Pancreas (tissue), 10 donors: ENCODE data around the gene CD80. TPM values are rescaled to one million over a fixed set of nuclear protein-coding genes. Genes with fewer than 3 reads are reported as not detected.
"Not testable (repeated sequence)": the region's sequence is repeated elsewhere in the genome, so short reads cannot be mapped to it uniquely, and the experiment has no call there.

Source experiments
- ATAC-seq, 4 donors: fragments of 200-7000 bp; cut with Tn5 transposase; one replicate each; pipeline versions ENCODE4 v1.8.0 to v1.9.1; 2020; ENCODE audit warnings: mild to moderate bottlenecking in 4 of 4, moderate library complexity in 4 of 4
- DNase-seq, 6 donors: peaks; one replicate each; pipeline ENCODE4 v3.0.0-alpha.2; 2020
- FAIRE-seq: peaks from 2 replicates; lab custom pipeline; 2012; peaks lifted over from hg19 to GRCh38; lab: Jason Lieb, UNC
- H3K27ac ChIP-seq, 4 donors: fragments of 200-600 bp; sonication (generic); 1 replicate in 3 of 4; 2 replicates in 1 of 4; pipeline versions ENCODE4 v1.5.0 to v1.8.0; 2020
- H3K27me3 ChIP-seq, 4 donors: fragments of 200-600 bp; one replicate each; pipeline ENCODE4 v1.8.0; 2021
- H3K36me3 ChIP-seq, 3 donors: fragments of 200-600 bp; sonication (generic) in 1 of 3; one replicate each; pipeline versions ENCODE4 v1.5.0 to v1.8.0; 2020 to 2021
- H3K4me1 ChIP-seq, 3 donors: fragments of 200-600 bp; one replicate each; pipeline ENCODE4 v1.8.0; 2021
- H3K4me3 ChIP-seq, 4 donors: fragments of 200-600 bp; sonication (generic) in 2 of 4; one replicate each; pipeline versions ENCODE4 v1.5.0 to v1.8.0; 2020 to 2021
- H3K9me3 ChIP-seq, 4 donors: fragments of 200-600 bp; one replicate each; pipeline ENCODE4 v1.8.0; 2021
- WGBS, 2 donors: extraction: QIAGEN DNeasy Blood & Tissue Kit; methylation state at CpG; one replicate each; pipeline ENCODE4 v1.1.7; 2013; 5-methylcytosine and 5-hydroxymethylcytosine counted together
- intact Hi-C, 3 donors: fragments of 100-400 bp; cut with DNase I; formaldehyde crosslinking; loops; one replicate each; pipeline versions ENCODE4 v1.11.1 to v1.14.2; 2022
- polyA plus RNA-seq, 2 donors: library from polyadenylated mRNA; stranded (reverse); fragments of 200-250 nt; gene quantifications; one replicate each; pipeline ENCODE4 v1.2.3, GENCODE V29; 2013
- total RNA-seq, 6 donors: library from RNA; stranded (reverse); fragmentation: NEBNext Ultra II Directional in 4 of 6; extraction: Animal tissue kit (Norgen Biotek cat#: 25700) in 4 of 6; gene quantifications; one replicate each; pipeline versions ENCODE4 v1.2.1 to v1.2.4, GENCODE V29; 2021 to 2023
- TF ChIP-seq, protein P1 (sequence below), 4 donors: fragments of 200-600 bp; sonication (generic) in 3 of 4; IDR thresholded peaks; one replicate each; pipeline versions ENCODE4 v1.5.0 to v1.8.0; 2021; ENCODE audit warnings: antibody characterized with exemption in 4 of 4
- donor health status: healthy with polysubstance abuse.
- donor health status: DM: no; HTN: no; CAD: no; lungs with moderate emphysema.
- donor health status: DM: no; HTN: no; CAD: no.
- donor health status: control.
- donor health status: control.
- donor health status: Bipolar disorder and iron deficiency.
- donor health status: DM: yes; HTN: yes; CAD: no.
- donor health status: DM: no; HTN: no; CAD: no.
- donor health status: DM: no; HTN: no; CAD: no.
- donor health status: DM: yes; HTN: yes; CAD: no.

Gene CD80
- total and polyA plus RNA-seq, 8 donors: 0.14 to 0.66 (median 0.32) TPM; not detected in 1

DNA sequence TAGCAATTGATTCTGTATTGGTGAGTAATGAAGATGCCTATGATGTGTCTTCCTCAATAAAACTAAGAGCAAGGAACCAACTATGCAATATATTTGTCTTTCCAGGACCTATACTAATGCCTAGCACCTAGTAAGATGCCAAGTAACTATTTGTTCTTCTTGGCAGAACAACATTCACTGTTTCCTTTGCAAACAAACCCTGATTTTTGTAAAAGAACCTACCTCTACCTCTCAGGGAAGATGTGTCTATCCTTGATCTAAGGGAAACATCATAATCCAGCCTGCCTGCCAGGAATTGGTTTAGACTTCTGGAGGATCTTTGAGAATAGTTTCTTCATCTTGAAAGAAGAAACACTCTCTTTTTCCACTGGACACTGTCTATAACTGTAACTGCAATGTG lies 16.1 kb upstream of the CD80 start:
- FAIRE-seq: no peak
- intact Hi-C loops: no loop called here

DNA sequence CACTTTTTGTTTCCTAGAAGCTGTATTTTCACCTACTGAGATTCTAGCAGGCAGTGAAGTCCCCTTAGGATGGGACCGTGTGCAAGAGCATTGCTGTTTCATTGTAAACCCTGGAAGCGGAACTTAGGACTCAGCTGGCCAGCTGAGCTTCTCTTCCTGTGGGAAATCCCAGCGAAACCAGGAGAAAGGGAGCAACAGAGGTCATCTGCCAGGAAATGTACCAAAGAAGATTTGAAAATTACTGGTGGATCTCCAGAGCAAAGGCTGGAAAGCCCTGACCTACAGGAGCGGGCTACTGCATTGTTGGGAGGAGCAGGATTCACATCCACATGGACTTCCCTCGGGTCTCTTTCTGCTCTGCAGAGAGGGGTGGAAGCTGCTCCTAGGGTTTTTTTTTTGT lies 12.3 kb upstream of the CD80 start:
- TF ChIP-seq, protein P1, sequence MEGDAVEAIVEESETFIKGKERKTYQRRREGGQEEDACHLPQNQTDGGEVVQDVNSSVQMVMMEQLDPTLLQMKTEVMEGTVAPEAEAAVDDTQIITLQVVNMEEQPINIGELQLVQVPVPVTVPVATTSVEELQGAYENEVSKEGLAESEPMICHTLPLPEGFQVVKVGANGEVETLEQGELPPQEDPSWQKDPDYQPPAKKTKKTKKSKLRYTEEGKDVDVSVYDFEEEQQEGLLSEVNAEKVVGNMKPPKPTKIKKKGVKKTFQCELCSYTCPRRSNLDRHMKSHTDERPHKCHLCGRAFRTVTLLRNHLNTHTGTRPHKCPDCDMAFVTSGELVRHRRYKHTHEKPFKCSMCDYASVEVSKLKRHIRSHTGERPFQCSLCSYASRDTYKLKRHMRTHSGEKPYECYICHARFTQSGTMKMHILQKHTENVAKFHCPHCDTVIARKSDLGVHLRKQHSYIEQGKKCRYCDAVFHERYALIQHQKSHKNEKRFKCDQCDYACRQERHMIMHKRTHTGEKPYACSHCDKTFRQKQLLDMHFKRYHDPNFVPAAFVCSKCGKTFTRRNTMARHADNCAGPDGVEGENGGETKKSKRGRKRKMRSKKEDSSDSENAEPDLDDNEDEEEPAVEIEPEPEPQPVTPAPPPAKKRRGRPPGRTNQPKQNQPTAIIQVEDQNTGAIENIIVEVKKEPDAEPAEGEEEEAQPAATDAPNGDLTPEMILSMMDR (IDR thresholded peaks at IDR 0.05): no peak
- Histone ChIP-seq H3K27ac (no peak overlapping the region), H3K4me1 (no peaks in the 10 kb centered on the region), H3K36me3 (no peaks in the 10 kb centered on the region), H3K4me3 (no peak overlapping the region), H3K9me3 (no peaks in the 10 kb centered on the region), H3K27me3 (no peaks in the 10 kb centered on the region)
- intact Hi-C loops: no loop called here
- FAIRE-seq (no peak), ATAC-seq (no peak), DNase-seq (no peak)
- 83 to 91% methylated on average over 5 of the region's 5 CpGs for WGBS, 2 donors

More for the DNA sequence above, 16.1 kb upstream of the CD80 start:
- Histone ChIP-seq H3K9me3 (no peaks in the 10 kb centered on the region), H3K4me3 (no peak overlapping the region), H3K27ac (no peak overlapping the region), H3K36me3 (no peaks in the 10 kb centered on the region), H3K4me1 (peaks cover 0 to 6% (median 0%) of the 10 kb centered on the region in 3 donors), H3K27me3 (no peaks in the 10 kb centered on the region)
- DNase-seq (no peak), ATAC-seq (no peak)
- TF ChIP-seq, protein P1 (IDR thresholded peaks at IDR 0.05): no peak

DNA sequence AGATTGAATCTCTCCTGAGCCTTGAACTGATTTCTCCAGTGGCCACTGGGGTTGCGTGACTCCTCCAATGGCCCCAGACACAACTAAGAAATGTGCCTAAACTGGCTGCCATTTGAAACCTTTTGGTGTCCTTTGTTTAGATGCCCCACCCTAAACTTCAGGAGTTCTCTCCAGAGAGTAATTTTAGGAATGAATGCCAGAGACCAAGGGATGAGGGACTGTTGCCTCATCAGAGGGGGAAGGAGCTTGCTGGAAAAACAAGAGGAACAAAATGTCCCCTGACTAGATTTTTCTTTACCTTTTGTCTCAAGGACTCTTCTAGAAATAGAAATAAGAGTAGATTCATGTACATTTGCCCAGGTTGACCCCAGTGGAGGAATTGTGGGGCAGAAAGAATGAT lies 11.8 kb upstream of the CD80 start:
- no peak for DNase-seq
- Histone ChIP-seq H3K27me3 (no peaks in the 10 kb centered on the region), H3K36me3 (no peaks in the 10 kb centered on the region), H3K4me1 (no peaks in the 10 kb centered on the region), H3K27ac (no peak overlapping the region), H3K9me3 (no peaks in the 10 kb centered on the region), H3K4me3 (no peak overlapping the region)
- no peak for FAIRE-seq
- TF ChIP-seq, protein P1 (IDR thresholded peaks at IDR 0.05): no peak
- WGBS, 2 donors: 91 to 94% methylated on average over 1 of the region's 1 CpG
- intact Hi-C loops: no loop called here
- ATAC-seq: no peak

DNA sequence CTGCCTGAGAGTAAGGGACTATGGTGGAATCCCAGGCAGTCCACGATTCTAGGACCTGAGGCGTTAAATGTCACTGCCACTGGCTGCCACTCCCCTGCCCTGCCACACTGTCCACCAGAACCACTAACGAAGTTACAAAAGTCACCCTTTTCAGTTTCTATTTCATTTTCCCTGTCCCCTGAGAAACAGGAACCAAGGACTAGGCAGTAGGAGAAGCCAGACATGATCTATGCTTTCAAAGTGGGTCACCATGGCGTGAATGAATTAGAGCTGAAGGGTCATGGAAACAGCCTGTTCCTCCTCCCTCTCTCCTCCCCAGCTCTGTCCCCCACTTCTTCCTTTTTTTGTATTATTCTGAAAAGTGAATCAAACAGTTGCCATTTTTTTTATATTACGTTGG lies 10.8 kb upstream of the CD80 start:
- ATAC-seq (peak in 2 of 4 donors; percentile 59 to 79), FAIRE-seq (no peak), DNase-seq (no peak)
- 82 to 84% methylated on average over 5 of the region's 5 CpGs for WGBS, 2 donors
- Histone ChIP-seq H3K9me3 (no peaks in the 10 kb centered on the region), H3K27me3 (no peaks in the 10 kb centered on the region), H3K27ac (peak overlapping the region in 1 of 4 donors; percentile 39), H3K4me1 (no peaks in the 10 kb centered on the region), H3K4me3 (no peak overlapping the region), H3K36me3 (no peaks in the 10 kb centered on the region)
- TF ChIP-seq, protein P1 (IDR thresholded peaks at IDR 0.05): no peak
- intact Hi-C loops: no loop called here

DNA sequence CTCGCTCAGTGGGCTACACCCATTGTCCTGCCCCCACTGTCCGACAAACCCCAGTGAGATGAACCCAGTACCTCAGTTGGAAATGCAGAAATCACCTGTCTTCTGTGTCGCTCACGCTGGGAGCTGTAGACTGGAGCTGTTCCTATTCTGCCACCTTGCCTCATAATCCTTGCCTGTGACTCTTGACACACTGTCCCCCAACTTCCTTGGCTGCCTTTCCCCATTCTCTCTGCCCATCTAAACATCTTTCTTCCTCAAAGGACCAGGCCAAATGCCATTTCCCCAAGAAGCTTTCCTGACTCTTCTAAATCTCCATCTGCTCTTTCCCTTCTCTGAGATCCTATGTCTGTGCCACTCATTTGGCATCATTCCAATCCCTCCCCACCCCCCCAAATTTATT lies 9.7 kb upstream of the CD80 start:
- no peaks in the 10 kb centered on the region for H3K27me3 ChIP-seq
- DNase-seq: no peak
- intact Hi-C loops: no loop called here
- TF ChIP-seq, protein P1 (IDR thresholded peaks at IDR 0.05): no peak
- no peaks in the 10 kb centered on the region for H3K4me1 ChIP-seq
- no peak overlapping the region for H3K27ac ChIP-seq
- H3K9me3 ChIP-seq: no peaks in the 10 kb centered on the region
- no peak for ATAC-seq
- no peak overlapping the region for H3K4me3 ChIP-seq
- FAIRE-seq: no peak
- 82 to 89% methylated on average over 4 of the region's 4 CpGs for whole genome bisulfite sequencing, 2 donors
- H3K36me3 ChIP-seq: no peaks in the 10 kb centered on the region

DNA sequence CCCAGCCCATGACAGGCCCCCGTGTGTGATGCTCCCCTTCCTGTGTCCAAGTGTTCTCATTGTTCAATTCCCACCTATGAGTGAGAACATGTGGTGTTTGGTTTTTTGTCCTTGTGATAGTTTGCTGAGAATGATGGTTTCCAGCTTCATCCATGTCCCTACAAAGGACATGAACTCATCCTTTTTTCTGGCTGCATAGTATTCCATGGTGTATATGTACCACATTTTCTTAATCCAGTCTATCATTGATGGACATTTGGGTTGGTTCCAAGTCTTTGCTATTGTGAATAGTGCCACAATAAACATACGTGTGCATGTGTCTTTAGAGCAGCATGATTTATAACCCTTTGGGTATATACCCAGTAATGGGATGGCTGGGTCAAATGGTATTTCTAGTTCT lies 3.9 kb upstream of the CD80 start:
- intact Hi-C loops, H3K27ac ChIP-seq, FAIRE-seq, H3K4me1 ChIP-seq, DNase-seq, H3K36me3 ChIP-seq, H3K4me3 ChIP-seq, ATAC-seq, H3K9me3 ChIP-seq, H3K27me3 ChIP-seq: not testable (repeated sequence)
- 81 to 82% methylated on average over 2 of the region's 2 CpGs for WGBS, 2 donors
